Common myeloid progenitor, CD34-positive (primary cell): ENCODE measurements around the gene INO80C.

Source experiments
- CTCF ChIA-PET: fragments of 350-600 bp; sonication (Branson Sonifier 250); formaldehyde crosslinking; loops from one replicate; lab custom pipeline; 2021; ENCODE audit warnings: antibody characterized with exemption; lab: Charles Lee
- POLR2A ChIA-PET: fragments of 350-600 bp; sonication (Branson Sonifier 250); formaldehyde crosslinking; loops from one replicate; lab custom pipeline; 2021; ENCODE audit warnings: antibody characterized with exemption; lab: Charles Lee
- DNase-seq, 3 donors: peaks; one replicate each; pipeline versions ENCODE4 v3.0.0 to v3.0.0-alpha.2; 2013
- H3K27ac ChIP-seq, 2 experiments: 1 replicate in 1 of 2; 2 replicates in 1 of 2; pipeline ENCODE4 v1.7.0; 2013; ENCODE audit warnings: inconsistent platforms in 2 of 2, low read length in 2 of 2, mild to moderate bottlenecking in 2 of 2, low read depth in 1 of 2, moderate library complexity in 1 of 2; ENCODE audit not compliant: severe bottlenecking in 2 of 2, insufficient read depth in 1 of 2, poor library complexity in 1 of 2
- H3K27me3 ChIP-seq, 5 experiments: replicated peaks in 2 of 5; 1 replicate in 3 of 5; 2 replicates in 2 of 5; pipeline versions ENCODE4 v1.6.1 to v1.7.0; 2013; ENCODE audit warnings: low read length in 4 of 5, mild to moderate bottlenecking in 2 of 5, moderate library complexity in 2 of 5, inconsistent platforms in 1 of 5; ENCODE audit not compliant: insufficient read depth in 5 of 5, control insufficient read depth in 4 of 5
- H3K36me3 ChIP-seq, 4 experiments: 1 replicate in 2 of 4; 2 replicates in 2 of 4; pipeline versions ENCODE4 v1.6.1 to v1.7.0; 2013; ENCODE audit warnings: low read length in 3 of 4, control low read depth in 1 of 4, mild to moderate bottlenecking in 1 of 4; ENCODE audit not compliant: control insufficient read depth in 4 of 4, insufficient read depth in 4 of 4
- H3K4me1 ChIP-seq, 4 experiments: 1 replicate in 3 of 4; 2 replicates in 1 of 4; pipeline versions ENCODE4 v1.6.1 to v1.7.1; 2013; ENCODE audit warnings: low read length in 3 of 4, mild to moderate bottlenecking in 3 of 4, control low read depth in 1 of 4, inconsistent platforms in 1 of 4, moderate library complexity in 1 of 4; ENCODE audit not compliant: control insufficient read depth in 4 of 4, insufficient read depth in 4 of 4; ENCODE audit errors: control extremely low read depth in 1 of 4
- H3K4me3 ChIP-seq, 7 experiments: 1 replicate in 4 of 7; 2 replicates in 3 of 7; pipeline versions ENCODE4 v1.5.1 to v1.7.0; 2013; ENCODE audit warnings: mild to moderate bottlenecking in 7 of 7, low read length in 6 of 7, moderate library complexity in 6 of 7, inconsistent platforms in 2 of 7, low read depth in 2 of 7, control low read depth in 1 of 7; ENCODE audit not compliant: insufficient read depth in 4 of 7, control insufficient read depth in 1 of 7; ENCODE audit errors: extremely low read depth in 1 of 7
- H3K9me3 ChIP-seq, 5 experiments: 1 replicate in 4 of 5; 2 replicates in 1 of 5; pipeline versions ENCODE4 v1.6.1 to v1.7.1; 2013; ENCODE audit warnings: low read length in 4 of 5, mild to moderate bottlenecking in 2 of 5, inconsistent platforms in 1 of 5, low read depth in 1 of 5, moderate library complexity in 1 of 5; ENCODE audit not compliant: control insufficient read depth in 4 of 5, insufficient read depth in 2 of 5; ENCODE audit errors: control extremely low read depth in 1 of 5
- WGBS: methylation state at CpG from one replicate; pipeline ENCODE4 v1.1.5; 2013; ENCODE audit not compliant: insufficient coverage; 5-methylcytosine and 5-hydroxymethylcytosine counted together

The INO80C gene

GRCh38 chr18:35513181-35513936 is 15.6 kb upstream of the INO80C start:
- ChIA-PET POLR2A (no interaction called here), CTCF (interaction anchor here (1.9 kb wide), 1 partner anchor 9 kb away, joined by 3 read pairs; no protein-coding TSS in a partner anchor)
- Histone ChIP-seq H3K4me3 (no peak overlapping the region), H3K27ac (no peak overlapping the region), H3K4me1 (no peaks in the 10 kb centered on the region), H3K27me3 (no peaks in the 10 kb centered on the region), H3K36me3 (no peaks in the 10 kb centered on the region), H3K9me3 (no peaks in the 10 kb centered on the region)
- WGBS = 99% methylated on average over 7 of the region's 7 CpGs
- no peak for DNase-seq

DNA sequence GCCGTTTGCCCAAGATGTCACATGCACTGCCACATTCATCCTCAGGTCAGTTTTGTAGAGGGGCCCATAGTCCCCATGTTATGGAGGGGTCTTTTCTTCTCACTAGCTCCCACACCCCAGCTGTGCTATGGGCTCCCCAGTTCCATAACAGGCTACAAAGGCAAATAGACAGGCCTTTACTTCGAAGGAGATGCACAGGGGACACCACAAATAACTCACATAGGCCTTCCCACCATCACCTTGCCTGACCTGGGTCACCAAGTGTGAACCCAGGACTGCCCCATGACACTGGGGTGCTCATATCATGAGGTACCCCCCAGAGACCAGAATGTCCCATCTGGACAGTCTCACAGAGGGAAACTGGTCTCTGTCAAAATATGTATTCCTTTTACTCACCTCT is 15.0 kb upstream of the INO80C start:
- H3K27me3 ChIP-seq = no peaks in the 10 kb centered on the region
- no peak for DNase-seq
- H3K36me3 ChIP-seq = no peaks in the 10 kb centered on the region
- WGBS = 100% methylated on average over 2 of the region's 2 CpGs
- H3K4me1 ChIP-seq = peaks cover 0 to 2% (median 0%) of the 10 kb centered on the region in 4 experiments
- H3K9me3 ChIP-seq = no peaks in the 10 kb centered on the region
- H3K4me3 ChIP-seq = no peak overlapping the region
- H3K27ac ChIP-seq = no peak overlapping the region
- ChIA-PET CTCF (interaction anchor here (0.7 to 1.9 kb wide), 2 partner anchors 9 to 106 kb away, joined by 3 read pairs; no protein-coding TSS in a partner anchor), POLR2A (no interaction called here)

- Histone ChIP-seq H3K27ac (no peak overlapping the region), H3K27me3 (no peaks in the 10 kb centered on the region), H3K4me1 (peaks cover 0 to 2% (median 0%) of the 10 kb centered on the region in 4 experiments), H3K4me3 (no peak overlapping the region), H3K9me3 (no peaks in the 10 kb centered on the region), H3K36me3 (no peaks in the 10 kb centered on the region)
- ChIA-PET POLR2A (no interaction called here), CTCF (interaction anchor here (0.6 to 1.9 kb wide), 5 partner anchors 9 to 105 kb away, joined by 3 to 4 read pairs (median 3); no protein-coding TSS in a partner anchor)
- DNase-seq = no peak
- no CpG with 5 or more reads among the region's 1 CpG for WGBS
Measured at GRCh38 chr18:35511833-35512232, 14.1 kb upstream of the INO80C start.

- POLR2A ChIA-PET = no interaction called here
- Histone ChIP-seq H3K9me3 (no peaks in the 10 kb centered on the region), H3K36me3 (no peaks in the 10 kb centered on the region), H3K4me1 (peaks cover 0 to 2% (median 0%) of the 10 kb centered on the region in 4 experiments), H3K4me3 (no peak overlapping the region), H3K27me3 (no peaks in the 10 kb centered on the region), H3K27ac (no peak overlapping the region)
- no peak for DNase-seq
- CTCF ChIA-PET = interaction anchor here (0.6 to 0.7 kb wide), 2 partner anchors 9 to 98 kb away, joined by 3 to 4 read pairs; no protein-coding TSS in a partner anchor
- 100% methylated on average over 1 of the region's 2 CpGs for WGBS
Measured at GRCh38 chr18:35511428-35511827, 13.7 kb upstream of the INO80C start.

DNA sequence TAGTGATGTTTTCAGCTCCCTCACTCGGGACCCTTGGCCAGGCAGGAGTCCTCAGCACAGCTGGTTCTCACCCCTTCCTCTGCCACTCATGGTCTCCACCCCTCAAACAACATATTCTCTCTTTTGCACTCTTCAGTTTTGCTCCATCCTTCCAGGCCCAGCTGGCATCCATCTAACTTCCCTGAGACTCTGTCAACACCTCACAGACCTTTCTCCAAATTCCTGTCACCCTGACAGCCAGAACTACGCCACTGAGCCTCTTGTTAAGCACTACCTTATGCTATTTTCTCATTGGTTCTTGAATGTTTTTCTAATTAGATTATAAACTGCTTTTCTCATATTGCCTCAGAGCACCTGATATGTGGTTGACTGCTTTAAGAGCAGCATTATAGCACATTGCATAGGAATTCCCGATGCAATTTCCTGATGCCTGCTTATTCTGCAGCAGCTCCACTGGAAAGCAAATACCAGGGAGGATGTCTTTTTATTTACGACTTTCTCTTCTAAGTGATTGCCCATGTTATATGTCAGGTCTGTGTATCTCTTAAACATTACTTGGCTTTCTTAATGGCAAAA is 12.4 kb upstream of the INO80C start:
- peaks cover 0 to 2% (median 0%) of the 10 kb centered on the region in 4 experiments for H3K4me1 ChIP-seq
- ChIA-PET POLR2A (no interaction called here), CTCF (interaction anchor here (1.2 kb wide), 1 partner anchor 22 kb away, joined by 3 read pairs; no protein-coding TSS in a partner anchor)
- no peak overlapping the region for H3K27ac ChIP-seq
- no peak for DNase-seq
- H3K36me3 ChIP-seq = no peaks in the 10 kb centered on the region
- H3K9me3 ChIP-seq = no peaks in the 10 kb centered on the region
- WGBS = 93% methylated on average over 2 of the region's 4 CpGs
- H3K27me3 ChIP-seq = no peaks in the 10 kb centered on the region
- H3K4me3 ChIP-seq = no peak overlapping the region

DNA sequence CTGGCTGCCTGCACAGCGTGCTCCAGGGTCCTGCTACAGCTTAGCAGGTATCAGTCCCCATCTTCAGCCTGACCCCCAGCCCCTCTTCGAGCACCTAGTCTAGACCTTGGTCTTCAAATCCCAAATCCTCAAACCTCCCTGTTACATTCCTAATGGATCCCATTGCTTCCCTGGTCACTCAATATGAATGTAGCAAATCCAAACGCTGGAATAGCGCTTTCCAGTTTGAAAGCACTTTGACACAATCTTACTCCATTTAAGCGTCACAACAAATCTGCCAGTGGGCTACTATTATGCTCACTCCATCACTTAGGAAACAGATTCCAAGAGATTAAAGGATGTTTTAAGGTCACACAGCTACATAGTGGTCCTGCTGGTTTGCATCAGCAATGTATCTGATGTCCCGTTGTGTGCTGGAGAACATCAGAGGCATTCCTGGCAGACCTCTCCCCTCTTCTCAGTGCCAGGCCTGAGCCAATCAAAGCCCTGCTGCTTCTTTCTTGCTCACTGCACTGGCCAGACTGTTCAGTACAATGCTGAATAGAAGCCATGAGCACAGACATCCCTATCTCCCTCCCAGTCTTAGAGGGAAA is 11.1 kb upstream of the INO80C start:
- ChIA-PET CTCF (no interaction called here), POLR2A (no interaction called here)
- Histone ChIP-seq H3K27me3 (no peaks in the 10 kb centered on the region), H3K9me3 (no peaks in the 10 kb centered on the region), H3K36me3 (no peaks in the 10 kb centered on the region), H3K4me3 (no peak overlapping the region), H3K4me1 (peaks cover 0 to 2% (median 0%) of the 10 kb centered on the region in 4 experiments), H3K27ac (no peak overlapping the region)
- DNase-seq = no peak
- WGBS = 100% methylated on average over 2 of the region's 6 CpGs
